A673 (cell line): Measurements from ENCODE around the gene PTPRK.

Experiments used
- EZH2 ChIP-seq: fragments of 200-600 bp; sonication (generic); IDR thresholded peaks from 2 replicates; pipeline ENCODE4 v1.6.1; 2017; ENCODE audit warnings: borderline replicate concordance, low read depth, mild to moderate bottlenecking, mixed read lengths, antibody characterized with exemption, low read length; ENCODE audit not compliant: poor library complexity, severe bottlenecking
- TF ChIP-seq, protein P1 (sequence below): fragments of 300-800, 200-600 bp; sonication (generic); conservative IDR thresholded peaks from 2 replicates; pipeline ENCODE4 v1.5.1; 2017; ENCODE audit warnings: low read depth, mild to moderate bottlenecking, antibody characterized with exemption, low read length, moderate library complexity, mixed read lengths

DNA sequence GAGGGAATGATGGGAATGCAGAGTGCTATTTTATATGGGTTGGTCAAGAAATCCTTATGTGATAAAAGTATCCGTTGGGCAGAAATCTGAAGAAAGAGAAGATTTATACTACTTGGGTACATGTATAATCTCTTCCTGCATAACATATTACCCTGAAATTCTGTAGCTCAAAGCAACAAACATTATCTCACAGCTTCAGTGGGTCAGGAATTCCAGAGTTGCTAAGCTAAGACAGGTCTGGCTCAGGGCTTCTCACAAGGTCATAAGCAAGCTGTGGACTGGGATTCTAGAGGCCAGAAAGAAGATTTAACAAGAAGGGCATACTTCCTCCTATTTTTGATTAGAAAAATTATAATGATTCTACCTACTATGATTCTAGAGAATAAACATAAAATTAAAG, 447.0 kb downstream of the PTPRK start:
- TF ChIP-seq, protein P1, sequence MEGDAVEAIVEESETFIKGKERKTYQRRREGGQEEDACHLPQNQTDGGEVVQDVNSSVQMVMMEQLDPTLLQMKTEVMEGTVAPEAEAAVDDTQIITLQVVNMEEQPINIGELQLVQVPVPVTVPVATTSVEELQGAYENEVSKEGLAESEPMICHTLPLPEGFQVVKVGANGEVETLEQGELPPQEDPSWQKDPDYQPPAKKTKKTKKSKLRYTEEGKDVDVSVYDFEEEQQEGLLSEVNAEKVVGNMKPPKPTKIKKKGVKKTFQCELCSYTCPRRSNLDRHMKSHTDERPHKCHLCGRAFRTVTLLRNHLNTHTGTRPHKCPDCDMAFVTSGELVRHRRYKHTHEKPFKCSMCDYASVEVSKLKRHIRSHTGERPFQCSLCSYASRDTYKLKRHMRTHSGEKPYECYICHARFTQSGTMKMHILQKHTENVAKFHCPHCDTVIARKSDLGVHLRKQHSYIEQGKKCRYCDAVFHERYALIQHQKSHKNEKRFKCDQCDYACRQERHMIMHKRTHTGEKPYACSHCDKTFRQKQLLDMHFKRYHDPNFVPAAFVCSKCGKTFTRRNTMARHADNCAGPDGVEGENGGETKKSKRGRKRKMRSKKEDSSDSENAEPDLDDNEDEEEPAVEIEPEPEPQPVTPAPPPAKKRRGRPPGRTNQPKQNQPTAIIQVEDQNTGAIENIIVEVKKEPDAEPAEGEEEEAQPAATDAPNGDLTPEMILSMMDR = no peak
- TF ChIP-seq EZH2 = no peak
